Choroid plexus epithelial cell (primary cell): ENCODE data around the gene GALP.
"Not testable (repeated sequence)": the region's sequence is repeated elsewhere in the genome, so short reads cannot be mapped to it uniquely, and the experiment has no call there.

ENCODE experiments used
- DNase-seq: peaks from one replicate; pipeline ENCODE4 v3.0.0-alpha.2; 2010; ENCODE audit warnings: low read depth
- H3K4me3 ChIP-seq: 2 replicates; pipeline ENCODE4 v1.5.1; 2011; ENCODE audit warnings: low read depth, mild to moderate bottlenecking, control low read depth, low read length, moderate library complexity
- TF ChIP-seq, protein P1 (sequence below): conservative IDR thresholded peaks from 2 replicates; pipeline ENCODE4 v1.5.1; 2011; ENCODE audit warnings: low read depth, mild to moderate bottlenecking, control low read depth, inconsistent platforms, low read length, moderate library complexity

GALP gene

DNA sequence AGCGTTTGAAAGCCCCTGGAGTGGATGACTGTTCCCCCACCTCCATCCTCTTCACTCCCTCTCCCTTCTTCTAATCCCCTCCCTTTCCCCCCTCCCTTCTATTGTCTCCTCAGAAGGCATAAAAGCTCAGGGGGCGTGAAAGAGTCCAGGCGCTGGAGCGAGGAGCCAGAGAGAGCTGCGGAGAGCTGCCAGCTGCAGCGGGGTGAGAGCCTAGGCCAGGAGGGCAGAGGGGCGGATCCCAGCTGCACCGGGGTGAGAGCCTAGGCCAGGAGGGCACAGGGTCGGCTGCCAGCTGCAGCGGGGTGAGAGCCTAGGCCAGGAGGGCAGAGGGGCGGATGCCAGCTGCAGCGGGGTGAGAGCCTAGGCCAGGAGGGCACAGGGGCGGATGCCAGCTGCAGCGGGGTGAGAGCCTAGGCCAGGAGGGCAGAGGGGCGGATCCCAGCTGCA, at the start of gene GALP:
GALP (plus strand) TSS at position 148 of the 447 bp plus-strand sequence. CDS start 1,101 bp downstream, outside the sequence.
- H3K4me3 ChIP-seq, DNase-seq: not testable (repeated sequence)

DNA sequence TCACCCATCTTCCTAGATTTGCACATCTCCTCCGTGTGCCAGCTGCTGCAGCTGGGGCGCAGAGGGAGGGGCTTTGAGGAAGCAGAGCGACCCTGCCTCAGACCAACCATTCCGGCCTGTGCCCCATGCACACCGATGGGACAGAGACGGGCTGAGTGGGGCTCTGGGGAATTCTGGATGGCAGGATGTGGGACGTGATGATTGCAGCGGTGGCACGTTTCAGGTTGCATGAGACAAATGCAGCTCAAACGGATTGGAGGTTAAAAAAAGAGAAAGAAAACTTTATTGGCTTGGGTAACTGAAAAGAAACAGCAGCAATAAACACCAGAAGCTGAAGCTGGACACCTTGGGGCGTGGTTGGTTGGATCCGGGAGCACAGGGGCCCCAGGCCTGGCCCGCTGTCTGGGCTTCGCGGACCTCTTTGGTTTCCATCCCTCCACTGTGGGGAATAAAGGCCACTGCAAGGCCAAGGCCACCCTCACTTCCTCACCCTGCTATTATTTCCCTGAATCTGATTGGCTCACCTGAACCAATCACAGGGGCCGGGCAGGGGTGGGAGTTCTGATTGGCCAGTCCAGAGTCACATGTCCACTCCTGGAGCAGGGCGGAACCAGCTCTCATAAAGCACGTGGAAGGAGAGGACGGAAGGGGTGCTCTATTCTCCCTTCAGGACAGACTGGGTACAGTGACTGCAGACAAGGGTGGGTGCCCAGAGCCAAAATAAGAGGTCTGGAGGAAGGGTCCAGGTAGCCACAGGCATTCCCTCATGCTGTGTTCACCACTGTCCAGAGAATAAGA, 48.6 kb upstream of the GALP start:
- no peak for DNase-seq
- TF ChIP-seq, protein P1, sequence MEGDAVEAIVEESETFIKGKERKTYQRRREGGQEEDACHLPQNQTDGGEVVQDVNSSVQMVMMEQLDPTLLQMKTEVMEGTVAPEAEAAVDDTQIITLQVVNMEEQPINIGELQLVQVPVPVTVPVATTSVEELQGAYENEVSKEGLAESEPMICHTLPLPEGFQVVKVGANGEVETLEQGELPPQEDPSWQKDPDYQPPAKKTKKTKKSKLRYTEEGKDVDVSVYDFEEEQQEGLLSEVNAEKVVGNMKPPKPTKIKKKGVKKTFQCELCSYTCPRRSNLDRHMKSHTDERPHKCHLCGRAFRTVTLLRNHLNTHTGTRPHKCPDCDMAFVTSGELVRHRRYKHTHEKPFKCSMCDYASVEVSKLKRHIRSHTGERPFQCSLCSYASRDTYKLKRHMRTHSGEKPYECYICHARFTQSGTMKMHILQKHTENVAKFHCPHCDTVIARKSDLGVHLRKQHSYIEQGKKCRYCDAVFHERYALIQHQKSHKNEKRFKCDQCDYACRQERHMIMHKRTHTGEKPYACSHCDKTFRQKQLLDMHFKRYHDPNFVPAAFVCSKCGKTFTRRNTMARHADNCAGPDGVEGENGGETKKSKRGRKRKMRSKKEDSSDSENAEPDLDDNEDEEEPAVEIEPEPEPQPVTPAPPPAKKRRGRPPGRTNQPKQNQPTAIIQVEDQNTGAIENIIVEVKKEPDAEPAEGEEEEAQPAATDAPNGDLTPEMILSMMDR = no peak
- no peak overlapping the region for H3K4me3 ChIP-seq

DNA sequence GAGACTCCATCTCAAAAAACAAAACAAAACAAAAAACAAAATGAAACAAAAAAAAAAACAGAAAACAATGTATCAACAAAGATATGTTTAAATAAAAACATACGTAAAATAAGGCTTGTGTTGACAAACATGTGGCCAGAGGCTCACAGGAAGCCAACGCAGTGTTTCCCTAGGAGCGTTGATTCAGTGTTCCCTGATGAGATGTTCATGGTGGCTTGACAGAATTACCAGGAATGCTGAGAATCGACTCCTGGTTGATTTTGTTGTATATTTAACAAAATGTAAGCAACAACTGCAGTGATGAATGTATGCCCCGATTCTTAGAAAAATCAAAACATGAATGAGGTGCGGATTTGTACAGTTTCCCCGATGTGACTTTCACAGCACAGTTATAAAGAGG, 45.8 kb upstream of the GALP start:
- DNase-seq = no peak
- H3K4me3 ChIP-seq = no peak overlapping the region
- TF ChIP-seq, protein P1 = no peak

DNA sequence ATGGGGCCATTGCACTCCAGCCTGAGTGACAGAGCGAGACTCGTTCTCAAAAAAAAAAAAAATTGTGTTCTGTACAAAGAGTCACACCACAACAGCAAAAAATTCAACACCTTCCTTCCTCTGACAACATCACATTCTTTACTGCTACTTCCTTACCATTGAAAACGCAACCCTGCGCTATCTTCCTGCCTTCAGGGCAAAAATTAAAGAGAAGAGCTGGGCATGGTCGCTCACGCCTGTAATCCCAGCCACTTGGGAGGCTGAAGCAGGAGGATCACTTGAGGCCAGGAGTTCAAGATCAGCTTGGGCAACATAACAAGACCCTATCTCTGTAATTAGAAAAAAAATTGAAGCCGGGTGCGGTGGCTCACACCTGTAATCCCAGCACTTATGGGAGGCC, 44.2 kb upstream of the GALP start:
- no peak overlapping the region for H3K4me3 ChIP-seq
- TF ChIP-seq, protein P1 = no peak
- DNase-seq = no peak

DNA sequence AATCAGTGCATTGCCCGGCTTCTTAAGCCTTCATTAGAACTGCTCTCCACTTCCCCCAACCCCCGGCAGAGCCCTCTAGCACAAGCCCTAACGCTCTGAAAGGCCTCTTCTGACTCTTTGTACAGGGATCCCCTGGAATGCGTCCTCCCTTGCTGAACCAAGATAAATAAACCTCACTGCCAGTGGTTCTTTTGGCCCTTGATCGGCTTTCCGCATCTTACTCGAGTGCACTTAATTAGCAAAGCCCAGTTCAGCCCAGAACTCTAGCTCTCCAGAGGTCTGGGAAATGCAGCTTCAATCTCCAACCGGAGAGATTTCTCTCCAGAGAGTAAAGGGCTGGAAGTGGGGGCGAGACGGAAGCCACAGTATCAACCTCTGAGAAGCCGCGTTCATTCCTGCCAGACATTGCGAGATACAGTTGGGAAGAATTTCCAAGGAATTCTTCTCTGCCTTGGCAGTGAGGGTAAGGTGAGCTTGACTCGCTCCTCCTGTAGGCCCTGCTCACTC, 43.4 kb upstream of the GALP start:
- no peak overlapping the region for H3K4me3 ChIP-seq
- TF ChIP-seq, protein P1 = no peak
- DNase-seq = peak; percentile 77

DNA sequence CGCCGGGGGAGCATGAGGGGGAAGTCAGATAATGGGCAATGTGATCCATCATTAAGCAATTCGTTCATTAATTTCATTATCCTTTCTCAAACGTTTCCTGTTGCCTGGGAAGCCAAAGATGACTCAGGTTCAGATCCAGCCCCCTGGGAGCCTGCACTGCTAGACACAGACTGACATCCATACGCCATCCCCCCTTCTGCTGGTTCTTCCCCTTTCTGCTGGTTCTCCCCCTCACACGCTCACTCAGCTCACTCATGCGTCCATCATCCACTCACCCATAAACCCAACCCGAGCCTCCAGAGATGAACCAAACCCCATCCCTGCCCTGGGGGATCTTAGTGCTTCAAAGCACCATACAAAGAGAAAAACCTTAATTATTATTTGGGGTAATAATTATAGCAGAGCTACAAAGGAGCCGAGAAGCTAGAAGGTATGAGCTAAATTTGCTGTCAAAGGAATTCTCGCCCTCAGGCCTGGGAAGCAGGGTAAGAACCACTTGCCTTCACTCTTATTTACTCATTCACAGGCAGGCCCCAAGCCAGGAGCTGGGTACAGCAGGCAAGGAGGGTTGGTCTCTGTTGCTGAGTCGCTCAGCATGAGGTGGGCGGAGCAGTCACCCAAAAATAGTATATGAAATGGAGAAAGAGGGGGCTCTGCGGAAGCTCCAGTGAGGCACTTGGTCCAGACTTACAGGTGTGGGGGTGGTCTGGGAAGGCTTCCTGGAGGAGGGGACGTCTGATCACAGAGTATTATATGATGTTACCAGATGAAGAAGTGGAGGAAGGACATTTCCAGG, 41.8 kb upstream of the GALP start:
- TF ChIP-seq, protein P1 = no peak

DNA sequence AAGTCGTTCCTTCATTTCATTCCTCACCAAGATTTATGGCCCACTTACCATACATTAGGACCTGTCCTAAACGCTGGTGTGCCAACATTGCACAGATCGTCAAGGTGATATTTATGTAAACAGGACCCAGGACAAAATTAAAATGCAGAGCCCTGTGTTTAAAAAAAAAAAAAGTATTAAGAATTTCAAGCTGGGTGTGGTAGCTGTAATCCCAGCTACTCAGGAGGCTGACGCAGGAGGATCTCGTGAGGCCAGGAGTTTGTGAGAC, 41.2 kb upstream of the GALP start:
- DNase-seq = no peak
- no peak overlapping the region for H3K4me3 ChIP-seq
- TF ChIP-seq, protein P1 = no peak

More for the DNA sequence above, 41.8 kb upstream of the GALP start:
- no peak for DNase-seq
- H3K4me3 ChIP-seq = no peak overlapping the region
